ENCODE measurements around the gene PBX1. TPM values are rescaled to one million over a fixed set of nuclear protein-coding genes. Genes with fewer than 3 reads are reported as not detected.

PBX1 gene
- total and polyA plus RNA-seq, 2 of the 4 experiments (the other 2 are of a cell fraction) = 13.9 to 17.9 TPM

- Histone ChIP-seq H2AK5ac (ENCODE audit: low read depth, low read length) (peak overlapping the region; percentile 91), H3K9me1 (ENCODE audit: insufficient read depth, low read length) (peaks cover 6% of the 10 kb centered on the region; the same call in 1 of the 2 replicates), H4K5ac (ENCODE audit: low read depth, low read length) (peak overlapping the region; percentile 73), H3K9ac (ENCODE audit: low read depth, low read length) (peak overlapping the region; percentile 50; the same call in 1 of the 2 replicates), H2AK9ac (replicated peaks; ENCODE audit: low read depth, low read length, poor library complexity) (no peak overlapping the region), H2BK20ac (ENCODE audit: low read depth, low read length) (peak overlapping the region; percentile 94), H3K56ac (ENCODE audit: extremely low read depth, insufficient read depth, low read length) (peak overlapping the region; percentile 55), H3K14ac (replicated peaks; ENCODE audit: low read depth, low read length) (peak overlapping the region; percentile 88), H2BK120ac (ENCODE audit: low read depth, low read length) (peak overlapping the region; percentile 92), H3K27ac (ENCODE audit: insufficient read depth, low read length) (peak overlapping the region; percentile 14; the same call in 1 of the 2 replicates), H2AFZ (replicated peaks; ENCODE audit: low read length, poor library complexity) (peak overlapping the region; percentile 73), H3K27me3 (ENCODE audit: control insufficient read depth, insufficient read depth, low read length) (no peaks in the 10 kb centered on the region), H3K23ac (ENCODE audit: low read depth, low read length) (peak overlapping the region; percentile 81), H3K79me1 (ENCODE audit: low read depth in 1 of 2, low read length in 2 of 2) (peaks cover 10 to 28% of the 10 kb centered on the region in 2 experiments; a peak in 3 of 4 replicates), H4K8ac (ENCODE audit: low read depth in 2 of 2, low read length in 2 of 2) (peak overlapping the region; percentile 35 to 95), H3K4me1 (ENCODE audit: control insufficient read depth, insufficient read depth, low read length) (peaks cover 23% of the 10 kb centered on the region), H3K18ac (ENCODE audit: low read depth, low read length) (peak overlapping the region; percentile 89), H3K9me3 (ENCODE audit: control insufficient read depth, insufficient read depth, low read length) (no peaks in the 10 kb centered on the region), H3K36me3 (ENCODE audit: control insufficient read depth, insufficient read depth, low read length) (no peaks in the 10 kb centered on the region), H3K4me2 (ENCODE audit: low read depth, low read length) (peak overlapping the region; percentile 18), H3K4ac (ENCODE audit: low read depth, low read length) (peak overlapping the region; percentile 90), H2BK15ac (ENCODE audit: low read depth, low read length) (peak overlapping the region; percentile 78), H4K91ac (ENCODE audit: insufficient read depth, low read depth, low read length) (peak overlapping the region; percentile 85), H3K4me3 (ENCODE audit: insufficient read depth, low read depth, low read length) (no peak overlapping the region), H4K20me1 (ENCODE audit: insufficient read depth, low read length) (no peaks in the 10 kb centered on the region), H2BK5ac (ENCODE audit: low read depth, low read length, poor library complexity, severe bottlenecking) (peak overlapping the region; percentile 78)
- dilution Hi-C loops (cut with HindIII; ENCODE audit: low sequenced_read_pairs, unreplicated experiment) (no loop called here), intact Hi-C loops (cut with micrococcal nuclease) (no loop called here), in situ Hi-C loops (cut with MboI; ENCODE audit: low sequenced_read_pairs) (loop anchor here (10.0 kb wide), 2 partner anchors 165 to 215 kb away; no protein-coding TSS in a partner anchor)
- no TSS peak for BruUV-seq (replicated peaks)
- CTCF ChIA-PET = interaction anchor here (1.4 kb wide), 1 partner anchor 9 kb away, joined by 7 read pairs; no protein-coding TSS in a partner anchor
- DNase-seq = peak; percentile 47
- 29% methylated on average over 4 of the region's 12 CpGs; no CpG with 5 or more reads in 1 of the 2 experiments for WGBS, 2 experiments (ENCODE audit: extremely low coverage in 2 of 2, insufficient read length in 1 of 2)
- POLR2A ChIA-PET (ENCODE audit: unreplicated experiment) = no interaction called here
- peak; percentile 31 for ATAC-seq (ENCODE audit: low read depth)
- TF ChIP-seq NFE2L2 (IDR thresholded peaks at IDR 0.05; ENCODE audit: low read depth, low read length) (no peak), ELK1 (IDR thresholded peaks at IDR 0.05; ENCODE audit: borderline replicate concordance, low read depth, low read length) (no peak), USF2 (IDR thresholded peaks at IDR 0.05; ENCODE audit: low read depth, low read length) (no peak), MAZ (IDR thresholded peaks at IDR 0.05; ENCODE audit: borderline replicate concordance, low read depth, low read length) (no peak), CHD1 (IDR thresholded peaks at IDR 0.05; ENCODE audit: low read depth, low read length) (no peak), SMC3 (IDR thresholded peaks at IDR 0.05; ENCODE audit: low read depth, low read length) (no peak), MXI1 (IDR thresholded peaks at IDR 0.05; ENCODE audit: borderline replicate concordance, low read depth, low read length) (no peak), CEBPB (IDR thresholded peaks at IDR 0.05; ENCODE audit: low read depth, low read length) (no peak), RCOR1 (IDR thresholded peaks at IDR 0.05; ENCODE audit: insufficient replicate concordance, low read length) (no peak), POLR2A (IDR thresholded peaks at IDR 0.05; ENCODE audit: low read depth, low read length) (no peak), FOS (IDR thresholded peaks at IDR 0.05; ENCODE audit: low read depth, low read length) (no peak), BHLHE40 (IDR thresholded peaks at IDR 0.05; ENCODE audit: low read depth, low read length) (no peak), MAFK (IDR thresholded peaks at IDR 0.05; ENCODE audit: low read depth, low read length) (no peak), RAD21 (IDR thresholded peaks at IDR 0.05; ENCODE audit: low read length) (no peak), RFX5 (IDR thresholded peaks at IDR 0.05; ENCODE audit: low read depth, low read length) (no peak)
Observed at GRCh38 chr1:164780111-164780812, 221.3 kb downstream of the PBX1 start.
